ENCODE data around the gene PARVB.

GRCh38 chr22:44187652-44188230 is 163.6 kb downstream of the PARVB start:
- no peak for TF ChIP-seq ZNF274 (IDR thresholded peaks at IDR 0.05; ENCODE audit: borderline replicate concordance, extremely low read depth, low read length)
- no peak for TF ChIP-seq CHD2 (IDR thresholded peaks at IDR 0.05; ENCODE audit: low read length)
- no peak for TF ChIP-seq SIX5 (IDR thresholded peaks at IDR 0.05; ENCODE audit: low read depth, low read length)
- no peak for TF ChIP-seq POLR2AphosphoS5 (IDR thresholded peaks at IDR 0.05; ENCODE audit: low read depth, low read length)
- TF ChIP-seq RAD21 (IDR thresholded peaks at IDR 0.05 in 1 of 2, conservative IDR thresholded peaks at IDR 0.05 in 1 of 2; ENCODE audit: low read depth in 2 of 2, low read length in 2 of 2): no peak
- no peak for TF ChIP-seq SP2 (IDR thresholded peaks at IDR 0.05; ENCODE audit: low read length)
- no peak for TF ChIP-seq CBX8 (IDR thresholded peaks at IDR 0.05; ENCODE audit: borderline replicate concordance, low read depth, low read length)
- TF ChIP-seq CTCF (IDR thresholded peaks at IDR 0.05; ENCODE audit: control extremely low read depth in 1 of 3, insufficient read depth in 1 of 3, low read depth in 1 of 3, low read length in 3 of 3): no peak
- no peak for TF ChIP-seq TAF1 (IDR thresholded peaks at IDR 0.05; ENCODE audit: low read depth, low read length)
- no peak for TF ChIP-seq ASH2L (IDR thresholded peaks at IDR 0.05; ENCODE audit: low read length)
- TF ChIP-seq SUZ12 (IDR thresholded peaks at IDR 0.05; ENCODE audit: low read length): no peak
- no peak for TF ChIP-seq POLR2A (IDR thresholded peaks at IDR 0.05; ENCODE audit: control extremely low read depth in 1 of 2, low read depth in 2 of 2, low read length in 2 of 2)
